ENCODE measurements around the gene GLIPR1L2.

GRCh38 chr12:75437564-75437963, 46.7 kb downstream of the GLIPR1L2 start:
- TF ChIP-seq POLR2AphosphoS5 (IDR thresholded peaks at IDR 0.05) (no peak), POLR2A (IDR thresholded peaks at IDR 0.05) (no peak)
